IMR-90 (cell line): ENCODE data around the gene GFM1. TPM values are rescaled to one million over a fixed set of nuclear protein-coding genes. Genes with fewer than 3 reads are reported as not detected.

Experiments
- ATAC-seq: fragments of 200-7000 bp; cut with Tn5 transposase; 2 replicates; pipeline ENCODE4 v1.9.1; 2020; ENCODE audit warnings: low read depth, mild to moderate bottlenecking, moderate library complexity
- BruUV-seq: library from RNA; stranded (reverse); fragments of 400-500 nt; replicated peaks from 2 replicates; lab custom pipeline; 2021; lab: Mats Ljungman, UMichigan
- CTCF ChIA-PET: fragments of 300-600 bp; formaldehyde crosslinking; extraction: SDS; loops from one replicate; lab custom pipeline; 2021; ENCODE audit warnings: antibody characterized with exemption; lab: Yijun Ruan, JAX
- POLR2A ChIA-PET: fragments of 300-600 bp; sonication (Branson Sonifier 250); formaldehyde crosslinking; loops from one replicate; lab custom pipeline; 2022; ENCODE audit warnings: antibody characterized with exemption; ENCODE audit not compliant: unreplicated experiment; lab: Charles Lee
- DNase-seq: peaks from one replicate; pipeline ENCODE4 v3.0.0; 2013
- H2AFZ ChIP-seq: replicated peaks from 2 replicates; pipeline ENCODE3; 2013; ENCODE audit warnings: low read length, mild to moderate bottlenecking; ENCODE audit not compliant: poor library complexity
- H2AK5ac ChIP-seq: 2 replicates; pipeline ENCODE4 v1.6.1; 2013; ENCODE audit warnings: low read depth, low read length, inconsistent platforms
- H2AK9ac ChIP-seq: replicated peaks from 2 replicates; pipeline ENCODE3; 2013; ENCODE audit warnings: mild to moderate bottlenecking, low read depth, low read length, moderate library complexity; ENCODE audit not compliant: poor library complexity
- H2BK120ac ChIP-seq: 2 replicates; pipeline ENCODE4 v1.6.1; 2013; ENCODE audit warnings: low read depth, low read length, inconsistent platforms
- H2BK15ac ChIP-seq: 3 replicates; pipeline ENCODE4 v1.6.1; 2013; ENCODE audit warnings: low read depth, low read length, inconsistent platforms
- H2BK20ac ChIP-seq: 2 replicates; pipeline ENCODE4 v1.6.1; 2013; ENCODE audit warnings: low read depth, mild to moderate bottlenecking, inconsistent platforms, low read length, moderate library complexity
- H2BK5ac ChIP-seq: 2 replicates; pipeline ENCODE4 v1.6.1; 2013; ENCODE audit warnings: mild to moderate bottlenecking, low read depth, low read length, inconsistent platforms; ENCODE audit not compliant: poor library complexity, severe bottlenecking
- H3K14ac ChIP-seq: replicated peaks from 2 replicates; pipeline ENCODE4 v1.6.1; 2013; ENCODE audit warnings: low read depth, low read length, inconsistent platforms
- H3K18ac ChIP-seq: 2 replicates; pipeline ENCODE4 v1.6.1; 2013; ENCODE audit warnings: low read depth, low read length, control low read depth
- H3K23ac ChIP-seq: 2 replicates; pipeline ENCODE4 v1.6.1; 2013; ENCODE audit warnings: low read depth, low read length, inconsistent platforms
- H3K27ac ChIP-seq: 2 replicates; pipeline ENCODE4 v1.5.1; 2013; ENCODE audit warnings: mild to moderate bottlenecking, control low read depth, low read length; ENCODE audit not compliant: insufficient read depth
- H3K27me3 ChIP-seq: 2 replicates; pipeline ENCODE4 v1.6.1; 2013; ENCODE audit warnings: low read length; ENCODE audit not compliant: control insufficient read depth, insufficient read depth
- H3K36me3 ChIP-seq: 2 replicates; pipeline ENCODE4 v1.6.1; 2013; ENCODE audit warnings: low read length, mixed read lengths; ENCODE audit not compliant: control insufficient read depth, insufficient read depth
- H3K4ac ChIP-seq: 2 replicates; pipeline ENCODE4 v1.6.1; 2013; ENCODE audit warnings: low read depth, low read length, inconsistent platforms
- H3K4me1 ChIP-seq: 2 replicates; pipeline ENCODE4 v1.6.1; 2013; ENCODE audit warnings: low read length, mixed read lengths; ENCODE audit not compliant: control insufficient read depth, insufficient read depth
- H3K4me2 ChIP-seq: 2 replicates; pipeline ENCODE4 v1.6.1; 2013; ENCODE audit warnings: low read depth, mild to moderate bottlenecking, control low read depth, low read length, moderate library complexity
- H3K4me3 ChIP-seq: 2 replicates; pipeline ENCODE4 v1.5.1; 2013; ENCODE audit warnings: low read depth, mild to moderate bottlenecking, control low read depth, low read length, moderate library complexity; ENCODE audit not compliant: insufficient read depth
- H3K56ac ChIP-seq: 2 replicates; pipeline ENCODE4 v1.6.1; 2013; ENCODE audit warnings: low read length, inconsistent platforms; ENCODE audit not compliant: insufficient read depth; ENCODE audit errors: extremely low read depth
- H3K79me1 ChIP-seq, 2 experiments: 2 replicates each; pipeline ENCODE4 v1.6.1; 2013; ENCODE audit warnings: low read length in 2 of 2, inconsistent platforms in 1 of 2, low read depth in 1 of 2
- H3K9ac ChIP-seq: 2 replicates; pipeline ENCODE4 v1.6.1; 2013; ENCODE audit warnings: low read depth, low read length, control low read depth
- H3K9me1 ChIP-seq: 2 replicates; pipeline ENCODE4 v1.6.1; 2013; ENCODE audit warnings: low read length, inconsistent platforms; ENCODE audit not compliant: insufficient read depth
- H3K9me3 ChIP-seq: 2 replicates; pipeline ENCODE4 v1.6.1; 2013; ENCODE audit warnings: low read length; ENCODE audit not compliant: control insufficient read depth, insufficient read depth
- H4K20me1 ChIP-seq: 2 replicates; pipeline ENCODE4 v1.6.1; 2013; ENCODE audit warnings: low read length, inconsistent platforms; ENCODE audit not compliant: insufficient read depth
- H4K5ac ChIP-seq: 2 replicates; pipeline ENCODE4 v1.6.1; 2013; ENCODE audit warnings: mild to moderate bottlenecking, low read depth, low read length, control low read depth
- H4K8ac ChIP-seq, 2 experiments: 2 replicates each; pipeline ENCODE4 v1.6.1; 2013; ENCODE audit warnings: low read depth in 2 of 2, low read length in 2 of 2, control low read depth in 1 of 2, inconsistent platforms in 1 of 2
- H4K91ac ChIP-seq: 2 replicates; pipeline ENCODE4 v1.6.1; 2013; ENCODE audit warnings: low read depth, low read length, inconsistent platforms; ENCODE audit not compliant: insufficient read depth
- BHLHE40 ChIP-seq: fragments of 150-350 bp; IDR thresholded peaks from 2 replicates; pipeline ENCODE4 v1.6.1; 2016; ENCODE audit warnings: mild to moderate bottlenecking, low read depth, low read length
- CEBPB ChIP-seq: IDR thresholded peaks from 2 replicates; pipeline ENCODE4 v1.6.1; 2012; ENCODE audit warnings: low read depth, low read length, improper control_type of control experiment
- CHD1 ChIP-seq: IDR thresholded peaks from 2 replicates; pipeline ENCODE4 v1.6.1; 2012; ENCODE audit warnings: low read depth, low read length, improper control_type of control experiment
- NFE2L2 ChIP-seq: fragments of 150-350 bp; IDR thresholded peaks from 2 replicates; pipeline ENCODE4 v1.6.1; 2016; ENCODE audit warnings: low read depth, mild to moderate bottlenecking, low read length
- RCOR1 ChIP-seq: IDR thresholded peaks from 2 replicates; pipeline ENCODE4 v1.6.1; 2012; ENCODE audit warnings: mild to moderate bottlenecking, low read length, improper control_type of control experiment; ENCODE audit not compliant: insufficient replicate concordance
- dilution Hi-C: fragments of 300-500 bp; cut with HindIII; formaldehyde crosslinking; loops from one replicate; pipeline ENCODE4 v1.14.3; 2018; ENCODE audit warnings: low sequenced_read_pairs; ENCODE audit not compliant: unreplicated experiment
- in situ Hi-C: fragments of 300-500 bp; cut with MboI; formaldehyde crosslinking; loops from 3 replicates; pipeline ENCODE4 v1.14.3; 2019; ENCODE audit warnings: low sequenced_read_pairs, inconsistent platforms, mixed read lengths
- intact Hi-C: fragments of 100-400 bp; cut with micrococcal nuclease; formaldehyde crosslinking; loops from 2 replicates; pipeline ENCODE4 v1.10.0; 2022
- polyA plus RNA-seq, 3 experiments: library from polyadenylated mRNA; depleted of rRNA; stranded (reverse); fragments of >200 nt; gene quantifications; 2 replicates each; pipeline ENCODE4 v1.2.3, GENCODE V29; 2012; ENCODE audit warnings: low replicate concordance in 1 of 3
- total RNA-seq: library from RNA; depleted of rRNA; stranded (reverse); fragments of >200 nt; gene quantifications from 2 replicates; pipeline ENCODE4 v1.2.3, GENCODE V29; 2012
- TF ChIP-seq, protein P1 (sequence below): conservative IDR thresholded peaks from 2 replicates; pipeline ENCODE4 v1.5.1; 2012; ENCODE audit warnings: mild to moderate bottlenecking, low read depth, low read length, improper control_type of control experiment

GFM1 gene
- total and polyA plus RNA-seq, 2 of the 4 experiments (the other 2 are of a cell fraction), result 12.4 to 36.0 TPM

DNA sequence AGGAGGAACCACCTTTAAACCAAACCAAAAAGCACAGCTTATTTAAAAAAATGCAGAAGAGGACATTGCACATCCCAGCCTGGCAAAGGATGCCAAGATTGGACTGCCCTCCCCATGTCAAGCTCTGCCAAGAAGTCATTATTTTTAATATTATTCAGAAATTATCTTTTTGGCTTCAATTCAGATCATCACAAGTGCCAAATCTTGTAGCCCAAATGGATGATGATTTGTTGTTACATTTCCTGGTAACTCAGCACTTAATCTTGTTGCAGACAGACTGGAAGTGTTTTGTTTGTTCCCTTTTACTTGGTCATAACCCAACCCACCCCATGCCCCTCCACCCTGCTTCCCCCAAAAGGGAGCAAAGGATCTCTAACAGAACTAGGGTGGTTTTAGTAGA is 56.2 kb downstream of the GFM1 start:
- peak overlapping the region; percentile 94 for H2BK5ac ChIP-seq
- H4K8ac ChIP-seq, result peak overlapping the region; percentile 31 to 36; a peak in 1 of 4 replicates
- DNase-seq, result no peak
- H3K18ac ChIP-seq, result peak overlapping the region; percentile 98
- no peak overlapping the region for H3K4me2 ChIP-seq
- H3K4ac ChIP-seq, result no peak overlapping the region
- in situ Hi-C loops (loop anchor here (25.0 kb wide), 1 partner anchor 1538 kb away; the partner anchor contains the start of gene CCNL1), dilution Hi-C loops (no loop called here), intact Hi-C loops (no loop called here)
- no peak overlapping the region for H3K56ac ChIP-seq
- H3K27ac ChIP-seq, result peak overlapping the region; percentile 25; the same call in 1 of the 2 replicates
- no peak overlapping the region for H3K23ac ChIP-seq
- no peak overlapping the region for H3K9ac ChIP-seq
- BruUV-seq, result no TSS peak
- H2BK15ac ChIP-seq, result peak overlapping the region; percentile 57; the same call in 1 of the 3 replicates
- H4K5ac ChIP-seq, result peak overlapping the region; percentile 16; the same call in 1 of the 2 replicates
- ChIA-PET POLR2A (no interaction called here), CTCF (no interaction called here)
- no peak overlapping the region for H2AK5ac ChIP-seq
- H3K14ac ChIP-seq, result 0 out of 2 replicates have a peak overlapping the region, but pooled peaks have one; percentile 7
- H3K79me1 ChIP-seq, result peaks cover 24 to 33% of the 10 kb centered on the region in 2 experiments; a peak in 3 of 4 replicates
- no peaks in the 10 kb centered on the region for H3K9me3 ChIP-seq
- no peaks in the 10 kb centered on the region for H4K20me1 ChIP-seq
- no peak for ATAC-seq
- no peak overlapping the region for H2AK9ac ChIP-seq
- no peak overlapping the region for H2AFZ ChIP-seq
- H3K4me1 ChIP-seq, result peaks cover 15% of the 10 kb centered on the region
- no peaks in the 10 kb centered on the region for H3K36me3 ChIP-seq
- H3K9me1 ChIP-seq, result peaks cover 16% of the 10 kb centered on the region
- no peak overlapping the region for H2BK20ac ChIP-seq
- TF ChIP-seq BHLHE40 (no peak), NFE2L2 (no peak), CHD1 (no peak), RCOR1 (no peak), CEBPB (no peak)
- TF ChIP-seq, protein P1, sequence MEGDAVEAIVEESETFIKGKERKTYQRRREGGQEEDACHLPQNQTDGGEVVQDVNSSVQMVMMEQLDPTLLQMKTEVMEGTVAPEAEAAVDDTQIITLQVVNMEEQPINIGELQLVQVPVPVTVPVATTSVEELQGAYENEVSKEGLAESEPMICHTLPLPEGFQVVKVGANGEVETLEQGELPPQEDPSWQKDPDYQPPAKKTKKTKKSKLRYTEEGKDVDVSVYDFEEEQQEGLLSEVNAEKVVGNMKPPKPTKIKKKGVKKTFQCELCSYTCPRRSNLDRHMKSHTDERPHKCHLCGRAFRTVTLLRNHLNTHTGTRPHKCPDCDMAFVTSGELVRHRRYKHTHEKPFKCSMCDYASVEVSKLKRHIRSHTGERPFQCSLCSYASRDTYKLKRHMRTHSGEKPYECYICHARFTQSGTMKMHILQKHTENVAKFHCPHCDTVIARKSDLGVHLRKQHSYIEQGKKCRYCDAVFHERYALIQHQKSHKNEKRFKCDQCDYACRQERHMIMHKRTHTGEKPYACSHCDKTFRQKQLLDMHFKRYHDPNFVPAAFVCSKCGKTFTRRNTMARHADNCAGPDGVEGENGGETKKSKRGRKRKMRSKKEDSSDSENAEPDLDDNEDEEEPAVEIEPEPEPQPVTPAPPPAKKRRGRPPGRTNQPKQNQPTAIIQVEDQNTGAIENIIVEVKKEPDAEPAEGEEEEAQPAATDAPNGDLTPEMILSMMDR, result no peak
- peak overlapping the region; percentile 2 for H4K91ac ChIP-seq
- no peaks in the 10 kb centered on the region for H3K27me3 ChIP-seq
- H3K4me3 ChIP-seq, result no peak overlapping the region
- H2BK120ac ChIP-seq, result 0 out of 2 replicates have a peak overlapping the region, but pooled peaks have one; percentile 11
